Measurements from ENCODE around the gene MFNG. TPM values are rescaled to one million over a fixed set of nuclear protein-coding genes. Genes with fewer than 3 reads are reported as not detected.

MFNG gene
- total RNA-seq, 1 donor from 2014 or later = 75.4 TPM

- H3K9me3 Mint-ChIP-seq (ENCODE audit: unreplicated experiment) = no peaks in the 10 kb centered on the region
- no peak for TF ChIP-seq CTCF (IDR thresholded peaks at IDR 0.05; ENCODE audit: unreplicated experiment)
Observed at GRCh38 chr22:37504964-37505363, 18.8 kb upstream of the MFNG start.

GRCh38 chr22:37503850-37504249 is 17.7 kb upstream of the MFNG start:
- Mint-ChIP-seq H3K4me3 (ENCODE audit: unreplicated experiment) (peak overlapping the region; percentile 37), H3K27ac (ENCODE audit: unreplicated experiment) (no peak overlapping the region)
- no peak for DNase-seq (ENCODE audit: low spot score)

More at GRCh38 chr22:37504964-37505363, 18.8 kb upstream of the MFNG start:
- Mint-ChIP-seq H3K4me1 (ENCODE audit: unreplicated experiment) (peaks cover 30% of the 10 kb centered on the region), H3K27me3 (ENCODE audit: unreplicated experiment) (peaks cover 12% of the 10 kb centered on the region), H3K27ac (ENCODE audit: unreplicated experiment) (no peak overlapping the region), H3K4me3 (ENCODE audit: unreplicated experiment) (no peak overlapping the region), H3K36me3 (ENCODE audit: low read depth, unreplicated experiment) (peaks cover 18% of the 10 kb centered on the region)
- no peak for DNase-seq (ENCODE audit: low spot score)

GRCh38 chr22:37503183-37503683 is 17.0 kb upstream of the MFNG start:
- Mint-ChIP-seq H3K27me3 (ENCODE audit: unreplicated experiment) (peaks cover 12% of the 10 kb centered on the region), H3K36me3 (ENCODE audit: low read depth, unreplicated experiment) (peaks cover 18% of the 10 kb centered on the region), H3K9me3 (ENCODE audit: unreplicated experiment) (no peaks in the 10 kb centered on the region), H3K27ac (ENCODE audit: unreplicated experiment) (no peak overlapping the region), H3K4me3 (ENCODE audit: unreplicated experiment) (peak overlapping the region; percentile 37), H3K4me1 (ENCODE audit: unreplicated experiment) (peaks cover 22% of the 10 kb centered on the region)
- DNase-seq (ENCODE audit: low spot score) = no peak
- no peak for TF ChIP-seq CTCF (IDR thresholded peaks at IDR 0.05; ENCODE audit: unreplicated experiment)

More at GRCh38 chr22:37503850-37504249, 17.7 kb upstream of the MFNG start:
- Mint-ChIP-seq H3K27me3 (ENCODE audit: unreplicated experiment) (peaks cover 12% of the 10 kb centered on the region), H3K4me1 (ENCODE audit: unreplicated experiment) (peaks cover 25% of the 10 kb centered on the region), H3K36me3 (ENCODE audit: low read depth, unreplicated experiment) (peaks cover 18% of the 10 kb centered on the region), H3K9me3 (ENCODE audit: unreplicated experiment) (no peaks in the 10 kb centered on the region)
- no peak for TF ChIP-seq CTCF (IDR thresholded peaks at IDR 0.05; ENCODE audit: unreplicated experiment)

- peaks cover 9% of the 10 kb centered on the region for H3K27me3 Mint-ChIP-seq (ENCODE audit: unreplicated experiment)
- peaks cover 19% of the 10 kb centered on the region for H3K36me3 Mint-ChIP-seq (ENCODE audit: low read depth, unreplicated experiment)
- peaks cover 22% of the 10 kb centered on the region for H3K4me1 Mint-ChIP-seq (ENCODE audit: unreplicated experiment)
- H3K9me3 Mint-ChIP-seq (ENCODE audit: unreplicated experiment) = no peaks in the 10 kb centered on the region
- TF ChIP-seq CTCF (IDR thresholded peaks at IDR 0.05; ENCODE audit: unreplicated experiment) = no peak
- H3K27ac Mint-ChIP-seq (ENCODE audit: unreplicated experiment) = no peak overlapping the region
- no peak overlapping the region for H3K4me3 Mint-ChIP-seq (ENCODE audit: unreplicated experiment)
- DNase-seq (ENCODE audit: low spot score) = no peak
Observed at GRCh38 chr22:37502342-37503182, 16.4 kb upstream of the MFNG start.
